Activated CD4-positive, CD25-positive, alpha-beta regulatory T cell treated with anti-CD3 and anti-CD28 coated beads, Interleukin-2, amount 50 U/mL, for 24 hours (primary cell): ENCODE measurements around the gene CDK13.
"Not testable (repeated sequence)": the region's sequence is repeated elsewhere in the genome, so short reads cannot be mapped to it uniquely, and the experiment has no call there.

Experiments used
- ATAC-seq, 2 donors: fragments of 150-1000 bp; cut with Tn5 transposase; one replicate each; pipeline ENCODE4 v1.10.0; 2021; ENCODE audit warnings: mild to moderate bottlenecking in 1 of 2, moderate library complexity in 1 of 2

The CDK13 gene

DNA sequence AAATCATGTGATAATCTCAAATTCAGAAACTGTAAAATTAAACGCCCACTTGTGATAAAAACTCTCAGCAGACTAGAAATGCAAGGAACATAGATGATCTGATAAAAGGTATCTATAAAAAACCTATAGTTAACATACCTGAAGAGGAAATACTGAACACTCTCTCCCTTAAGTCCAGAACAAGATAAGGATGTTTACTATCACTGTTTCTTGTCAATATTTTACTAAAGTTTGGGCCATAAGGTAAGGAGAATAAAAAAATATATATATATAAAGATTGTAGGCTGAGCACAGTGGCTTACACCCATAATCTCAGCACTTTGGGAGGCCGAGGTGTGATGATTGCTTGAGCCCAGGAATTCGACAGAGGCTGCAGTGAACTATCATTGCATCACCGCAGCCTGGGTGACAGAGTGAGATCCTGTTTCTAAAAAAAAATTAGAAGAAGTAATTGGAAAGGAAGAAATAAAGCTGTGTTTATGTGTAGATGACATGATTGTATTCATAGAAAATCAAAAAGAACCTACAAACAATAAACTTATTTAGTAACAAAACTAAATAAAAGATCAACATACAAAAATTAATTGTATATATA lies 155.9 kb downstream of the CDK13 start:
- no peak for ATAC-seq

- no peak for ATAC-seq
These were observed 165.9 kb downstream of the CDK13 start for GRCh38 chr7:40115936-40116335.

- not testable (repeated sequence) for ATAC-seq
These were observed 167.1 kb downstream of the CDK13 start for GRCh38 chr7:40117199-40117598.

GRCh38 chr7:40118201-40118600 lies 168.1 kb downstream of the CDK13 start:
- not testable (repeated sequence) for ATAC-seq

GRCh38 chr7:40120020-40120419 lies 170.0 kb downstream of the CDK13 start:
- ATAC-seq, result no peak

DNA sequence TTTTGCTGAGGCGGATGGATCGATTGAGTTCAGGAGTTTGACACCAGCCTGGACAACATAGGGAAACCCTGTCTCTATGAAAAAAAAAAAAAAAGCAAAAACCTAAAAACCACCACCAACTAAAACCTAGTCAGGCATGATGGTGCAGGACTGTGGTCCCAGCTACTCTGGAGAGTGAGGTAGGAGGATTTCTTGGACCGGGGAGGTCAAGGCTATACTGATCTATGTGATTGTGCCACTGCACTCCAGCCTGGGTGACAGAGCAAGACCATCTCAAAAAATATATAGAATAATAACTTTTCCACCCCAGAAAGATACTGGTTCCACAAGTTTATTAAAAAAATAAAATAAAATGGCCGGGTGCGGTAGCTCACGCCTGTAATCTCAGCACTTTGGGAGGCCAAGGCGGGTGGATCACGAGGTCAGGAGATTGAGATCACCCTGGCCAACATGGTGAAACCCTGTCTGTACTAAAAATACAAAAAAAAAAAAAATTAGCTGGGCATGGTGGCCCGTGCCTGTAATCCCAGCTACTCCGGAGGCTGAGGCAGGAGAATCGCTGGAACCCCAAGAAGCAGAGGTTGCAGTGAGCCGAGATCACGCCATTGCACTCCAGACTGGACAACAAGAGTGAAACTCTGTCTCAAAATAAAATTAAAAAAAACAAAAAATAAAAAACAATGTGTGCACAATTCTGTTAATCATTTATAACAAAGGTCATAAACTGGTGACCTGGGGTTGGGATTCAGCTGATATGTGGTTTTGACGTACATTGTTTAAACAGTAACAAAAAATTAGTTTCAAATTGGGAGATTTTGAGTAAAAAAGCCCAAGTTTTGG lies 172.3 kb downstream of the CDK13 start:
- ATAC-seq, result not testable (repeated sequence)

DNA sequence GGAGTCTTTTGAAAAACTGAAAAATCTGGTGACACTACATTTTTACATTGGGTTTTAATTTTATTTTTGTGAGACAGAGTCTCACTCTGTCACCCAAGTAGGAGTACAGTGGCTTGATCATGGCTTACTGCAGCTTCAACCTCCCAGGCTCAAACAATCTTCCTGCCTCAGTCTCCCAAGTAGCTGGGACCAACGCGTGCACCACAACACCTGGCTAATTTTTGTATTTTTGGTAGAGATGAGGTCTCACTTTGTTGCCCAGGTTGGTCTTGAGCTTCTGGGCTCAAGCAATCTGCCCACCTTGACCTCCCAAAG lies 172.8 kb downstream of the CDK13 start:
- ATAC-seq, result no peak

GRCh38 chr7:40133561-40134427 lies 183.7 kb downstream of the CDK13 start:
- peak; percentile 68 to 69 for ATAC-seq

DNA sequence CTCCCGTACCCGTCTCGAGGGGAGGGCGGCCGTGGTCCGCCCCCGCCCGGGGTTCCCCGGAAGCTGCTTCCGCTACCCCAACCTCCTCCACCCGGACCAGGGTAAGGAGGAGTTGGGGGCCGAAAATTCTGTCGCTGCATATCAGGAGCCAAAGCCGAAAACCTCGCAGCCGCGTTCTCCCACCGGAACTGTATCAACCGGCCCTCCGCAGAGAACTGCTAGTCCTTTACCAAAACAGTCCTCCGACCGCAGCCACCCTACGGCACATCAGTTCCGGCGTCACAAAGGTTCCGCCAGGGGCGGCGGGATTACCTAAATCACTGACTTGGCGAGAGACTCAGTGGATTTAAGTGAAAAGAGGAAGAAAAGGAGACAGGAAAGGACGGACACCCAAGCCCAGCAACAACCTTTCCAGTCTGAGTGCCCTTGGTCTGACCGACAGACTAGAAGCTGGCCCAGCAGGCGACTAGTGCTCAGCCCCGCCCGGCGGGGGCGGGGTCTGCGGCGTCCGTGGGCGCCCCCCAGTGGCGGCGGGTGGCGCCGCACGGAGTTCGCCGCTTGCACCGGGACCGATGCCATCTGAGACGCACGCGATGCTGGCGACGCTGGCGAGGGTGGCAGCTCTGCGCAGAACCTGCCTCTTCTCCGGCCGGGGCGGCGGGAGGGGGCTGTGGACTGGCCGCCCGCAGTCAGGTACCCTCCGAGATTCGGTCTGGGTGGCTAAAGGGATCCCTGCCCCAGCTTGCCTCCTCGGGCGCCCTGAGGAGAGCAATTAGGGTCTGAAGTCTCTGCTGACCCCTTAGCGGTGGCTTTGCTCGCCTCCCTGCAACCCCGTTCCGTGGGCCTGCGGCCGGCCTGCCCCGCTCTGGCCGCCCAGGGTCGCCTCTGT lies 184.6 kb downstream of the CDK13 start, which contains the start of the genes MPLKIP and SUGCT:
Gene MPLKIP (minus strand): TSS at position 195 of the 889 bp plus-strand sequence. CDS start 55 bp downstream, at position 140.
Gene SUGCT (plus strand): TSS at position 578 of the 889 bp plus-strand sequence.
- peak; percentile 84 to 85 for ATAC-seq

DNA sequence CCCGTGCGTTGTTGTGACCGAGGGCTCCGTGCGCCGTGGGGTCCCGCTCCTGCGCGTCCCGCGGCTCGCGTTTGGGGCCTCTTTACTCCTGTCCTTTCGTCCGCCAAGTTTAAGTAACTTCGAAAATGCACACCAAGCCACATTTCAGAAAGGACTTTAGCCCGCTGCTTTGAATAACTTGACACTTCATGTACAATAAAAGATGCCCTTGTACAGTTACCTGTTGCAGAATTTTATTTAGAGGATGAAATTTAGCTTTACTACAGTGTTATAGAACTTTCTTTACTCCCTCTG lies 185.2 kb downstream of the CDK13 start:
- ATAC-seq, result peak in 1 of 2 donors; percentile 2

- ATAC-seq, result no peak
These were observed 187.5 kb downstream of the CDK13 start for GRCh38 chr7:40137563-40137962.

DNA sequence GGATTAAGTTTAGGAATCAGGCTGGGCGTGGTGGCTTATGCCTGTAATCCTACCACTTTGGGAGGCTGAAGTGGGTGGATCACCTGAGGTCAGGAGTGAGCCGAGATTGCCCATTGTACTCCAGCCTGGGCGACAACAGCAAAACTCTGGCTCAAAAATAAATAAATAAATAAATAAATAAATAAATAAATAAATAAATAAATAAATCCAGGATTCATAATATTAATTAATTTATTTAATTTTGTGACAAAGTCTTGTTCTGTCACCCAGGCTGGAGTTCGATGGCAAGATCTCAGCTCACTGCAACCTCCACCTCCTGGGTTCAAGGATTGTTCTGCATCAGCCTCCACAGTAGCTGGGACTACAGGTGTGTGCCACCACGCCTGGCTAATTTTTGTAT lies 188.9 kb downstream of the CDK13 start:
- no peak for ATAC-seq

DNA sequence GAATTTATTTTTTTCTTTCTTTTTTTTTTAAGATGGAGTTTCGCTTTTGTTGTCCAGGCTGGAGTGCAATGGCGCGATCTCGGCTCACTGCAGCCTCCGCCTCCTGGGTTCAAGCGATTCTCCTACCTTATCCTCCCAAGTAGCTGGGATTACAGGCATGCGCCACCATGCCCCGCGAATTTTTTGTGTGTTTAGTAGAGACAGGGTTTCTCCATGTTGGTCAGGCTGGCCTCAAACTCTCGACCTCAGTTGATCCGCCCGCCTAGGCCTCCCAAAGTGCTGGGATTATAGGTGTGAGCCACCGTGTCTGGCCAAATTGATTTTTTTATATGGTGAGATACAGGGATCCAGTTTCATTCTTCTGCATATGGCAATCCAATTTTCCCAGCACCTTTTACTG lies 189.8 kb downstream of the CDK13 start:
- not testable (repeated sequence) for ATAC-seq

GRCh38 chr7:40141916-40142315 lies 191.9 kb downstream of the CDK13 start:
- not testable (repeated sequence) for ATAC-seq

DNA sequence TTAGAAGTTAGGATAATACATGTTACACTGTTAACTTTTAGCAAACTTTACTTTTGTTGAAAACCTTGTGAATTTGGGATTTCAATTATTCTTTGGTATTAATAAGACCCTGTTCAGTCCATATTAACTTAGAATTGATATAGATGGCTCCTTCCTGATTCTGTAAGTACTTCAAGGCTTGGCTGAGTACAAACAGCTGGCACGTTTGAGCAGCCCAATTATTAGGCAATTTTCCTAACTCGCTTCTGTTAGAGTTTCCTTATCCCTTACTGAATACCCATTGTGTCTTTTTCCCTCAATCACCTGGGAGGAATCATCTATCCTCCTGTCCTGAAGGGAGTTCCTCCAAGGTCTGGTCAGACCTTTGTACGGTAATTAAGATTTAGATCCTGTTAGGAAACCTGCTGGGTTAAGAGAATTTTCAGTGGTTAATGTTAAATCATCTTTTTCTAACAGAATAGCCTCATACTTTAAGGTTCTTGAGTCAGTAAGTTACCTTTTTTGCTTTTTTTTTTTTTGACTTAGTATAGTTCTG lies 195.6 kb downstream of the CDK13 start:
- not testable (repeated sequence) for ATAC-seq

GRCh38 chr7:40147371-40148246 lies 197.6 kb downstream of the CDK13 start:
- ATAC-seq, result no peak

GRCh38 chr7:40148247-40148580 lies 198.2 kb downstream of the CDK13 start:
- not testable (repeated sequence) for ATAC-seq

DNA sequence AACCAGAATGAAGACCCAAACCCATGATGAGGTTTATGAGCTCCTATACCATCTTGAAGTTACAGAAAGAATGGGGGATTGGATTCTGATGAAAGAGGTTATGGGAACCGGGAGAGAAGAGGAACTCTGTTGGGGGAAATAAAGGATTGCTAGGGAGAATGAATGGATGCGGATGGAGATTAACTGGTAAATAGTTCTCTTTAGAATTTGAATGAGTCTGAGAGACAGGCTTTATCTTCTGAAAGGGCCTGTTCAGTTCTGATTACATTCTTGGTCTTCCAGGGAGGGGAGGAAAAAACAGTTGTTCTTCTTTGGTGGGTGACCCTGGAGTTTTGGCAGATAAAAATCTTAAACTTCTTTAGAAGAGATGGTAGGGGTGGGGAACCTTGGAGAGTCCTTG lies 198.6 kb downstream of the CDK13 start:
- no peak for ATAC-seq
